ENCODE results near the gene POLA1.

The POLA1 gene

DNA sequence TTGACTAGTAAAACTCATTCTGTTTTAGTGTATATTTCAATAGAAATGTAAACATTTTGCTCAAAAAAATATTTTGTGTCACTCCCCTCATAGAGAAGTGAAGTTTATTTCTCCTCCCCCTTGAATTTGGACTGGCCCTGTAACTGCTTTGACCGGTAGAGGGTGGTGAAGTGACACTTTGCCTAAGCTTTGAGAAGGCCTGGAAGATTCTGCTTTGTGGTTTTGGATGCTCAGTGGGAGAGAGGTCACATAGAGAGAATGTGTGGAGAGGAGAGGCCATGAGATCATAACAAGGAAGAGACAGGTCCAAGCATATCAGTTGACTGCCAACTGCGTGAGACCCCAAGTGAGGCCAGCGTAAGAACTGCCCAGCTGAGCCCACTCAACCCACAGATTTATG, 341.2 kb downstream of the POLA1 start:
- DNase-seq = no peak

DNA sequence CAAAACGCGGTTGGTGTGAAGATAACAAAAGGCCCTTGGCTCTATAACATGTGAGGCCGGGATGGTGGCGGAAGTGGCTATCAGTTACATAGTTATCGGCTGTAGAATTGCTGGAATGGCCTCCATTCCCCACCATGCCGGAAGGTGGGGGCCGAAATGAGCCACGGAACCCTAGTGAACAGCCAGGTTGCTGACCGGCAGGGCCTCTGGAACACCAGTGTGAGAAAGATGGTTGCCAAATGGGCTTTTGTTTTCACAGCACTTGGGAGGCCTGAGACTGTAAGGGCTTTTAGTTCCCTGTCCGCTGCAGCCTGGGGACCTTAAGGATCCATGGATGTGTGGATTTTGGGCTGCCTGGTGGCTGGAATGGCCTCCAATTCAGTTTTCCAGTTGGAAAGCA, 345.3 kb downstream of the POLA1 start:
- DNase-seq = no peak

DNA sequence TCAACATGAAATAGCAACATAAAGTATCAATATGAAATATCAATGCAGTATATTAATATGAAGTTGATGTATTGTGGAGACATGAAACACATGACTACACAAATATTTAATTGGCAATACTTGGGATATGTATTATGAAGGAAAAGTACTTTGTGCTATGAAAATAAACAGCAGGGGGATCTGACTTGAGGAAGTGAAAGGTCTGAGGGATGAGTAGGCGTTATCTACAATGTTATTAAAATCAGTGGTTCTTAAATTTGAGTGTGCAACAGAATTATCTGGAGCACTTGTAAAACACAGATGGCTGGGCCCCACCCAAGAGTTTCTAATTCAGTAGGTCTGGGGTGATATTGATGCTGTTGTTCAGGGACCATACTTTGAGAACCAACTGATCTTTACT, 349.5 kb downstream of the POLA1 start:
- no peak for DNase-seq
